NOMO-1 (cell line): Measurements from ENCODE around the gene MOB3B.

Experiments
- DNase-seq, 2 experiments: peaks; one replicate each; lab custom pipeline; 2025; ENCODE audit not compliant: unreplicated experiment in 2 of 2; lab: John Stamatoyannopoulos, UW

MOB3B gene

GRCh38 chr9:27297050-27297449 is 232.6 kb downstream of the MOB3B start, which contains the start of gene EQTN:
EQTN (minus strand) TSS chr9:27297150; CDS start chr9:27297055, 95 bp downstream.
- DNase-seq = no peak

GRCh38 chr9:27293996-27294395 is 235.6 kb downstream of the MOB3B start:
- DNase-seq = no peak

DNA sequence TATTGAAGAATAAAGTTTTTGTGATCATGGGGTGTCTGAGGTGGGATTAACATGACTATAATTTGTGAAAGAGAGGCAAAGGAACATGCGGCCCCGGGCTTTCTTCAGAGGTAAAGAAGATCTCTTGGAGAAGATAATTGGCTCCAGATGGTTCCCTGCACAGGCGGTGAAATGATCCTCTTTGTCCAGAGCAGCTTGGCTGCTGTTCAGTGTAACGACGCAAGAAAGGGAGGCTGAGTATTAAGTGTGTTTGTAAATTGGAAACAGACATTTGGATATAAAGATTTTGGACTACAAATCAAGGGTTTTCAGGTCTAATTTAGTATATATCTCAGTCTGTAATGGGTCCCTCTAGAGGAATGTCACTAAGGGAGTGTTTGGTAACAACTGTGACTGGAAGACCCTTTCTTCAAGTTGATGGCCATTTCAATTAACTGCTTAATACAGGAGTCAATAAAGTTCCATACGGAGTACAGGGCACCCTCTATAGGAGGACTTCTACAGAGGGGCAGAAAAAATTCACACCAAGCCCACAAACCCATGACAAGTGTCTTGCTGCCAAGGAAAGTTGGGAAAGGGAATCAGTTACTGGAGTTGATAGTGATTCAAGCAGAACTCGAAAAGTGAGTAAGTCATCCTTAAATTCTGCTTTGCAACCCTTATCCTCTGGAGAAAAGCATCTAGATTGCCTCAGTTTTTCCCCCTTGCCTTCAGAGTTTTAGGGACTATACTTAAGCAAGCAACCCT is 236.8 kb downstream of the MOB3B start:
- no peak for DNase-seq

DNA sequence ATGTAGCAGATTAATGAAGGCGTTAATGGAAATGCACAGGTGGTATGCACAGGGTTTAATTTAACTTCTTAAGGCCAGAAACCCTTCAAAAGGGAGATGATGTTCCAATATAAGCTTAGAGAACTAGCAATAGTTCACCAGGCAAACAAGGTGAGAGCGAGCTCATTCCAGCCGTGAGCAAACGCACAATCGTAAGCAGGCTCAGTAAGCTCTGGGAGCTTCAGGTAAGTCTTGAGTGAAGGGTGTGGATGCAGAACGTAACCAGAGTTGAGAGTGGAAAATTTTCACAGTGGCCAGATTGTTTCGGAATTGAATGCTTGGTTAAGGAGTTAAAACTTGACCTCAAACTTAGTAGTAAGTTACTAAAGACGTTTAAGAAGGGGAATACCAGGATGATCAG is 238.3 kb downstream of the MOB3B start:
- DNase-seq = no peak

DNA sequence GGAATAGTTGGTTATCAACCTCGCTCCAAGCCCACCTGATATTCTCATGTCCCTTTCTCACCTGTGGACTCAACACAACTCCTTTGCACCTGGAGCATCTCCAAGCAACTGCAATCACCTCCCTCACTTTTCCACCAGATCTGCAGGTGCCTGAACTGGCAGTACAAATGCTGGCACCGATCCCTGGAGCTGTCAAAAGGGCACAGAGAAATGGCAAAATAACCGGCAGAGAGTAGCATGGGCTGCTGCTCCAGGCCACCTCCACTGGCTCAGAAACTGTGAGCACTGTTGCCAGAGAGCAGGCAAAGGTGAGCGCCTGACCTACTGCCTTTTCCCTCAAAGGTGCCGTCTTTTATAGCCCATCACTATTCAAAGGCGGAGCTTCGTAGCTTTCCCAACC is 247.3 kb downstream of the MOB3B start:
- DNase-seq = no peak

- DNase-seq = no peak
Observed at GRCh38 chr9:27280860-27281259, 248.8 kb downstream of the MOB3B start.

DNA sequence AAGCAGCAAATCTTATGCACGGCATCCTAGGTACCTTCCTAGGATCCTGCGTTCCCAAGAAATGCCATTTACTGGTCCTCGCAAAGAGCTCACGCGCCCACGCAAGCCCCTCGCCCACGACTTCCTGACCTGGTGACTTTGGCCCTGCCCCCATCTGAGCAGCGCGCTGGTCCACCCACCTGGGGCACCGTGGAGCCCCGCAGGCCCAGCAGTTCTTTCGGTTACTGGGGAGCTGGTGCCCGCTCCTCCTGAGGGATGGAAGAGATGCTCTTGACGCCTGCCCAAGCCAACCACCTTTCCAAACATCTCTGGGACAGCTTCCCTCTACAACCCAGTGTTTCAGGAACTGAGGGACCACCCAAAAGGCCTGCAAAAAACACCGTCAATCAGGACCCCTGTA is 249.4 kb downstream of the MOB3B start:
- no peak for DNase-seq

DNA sequence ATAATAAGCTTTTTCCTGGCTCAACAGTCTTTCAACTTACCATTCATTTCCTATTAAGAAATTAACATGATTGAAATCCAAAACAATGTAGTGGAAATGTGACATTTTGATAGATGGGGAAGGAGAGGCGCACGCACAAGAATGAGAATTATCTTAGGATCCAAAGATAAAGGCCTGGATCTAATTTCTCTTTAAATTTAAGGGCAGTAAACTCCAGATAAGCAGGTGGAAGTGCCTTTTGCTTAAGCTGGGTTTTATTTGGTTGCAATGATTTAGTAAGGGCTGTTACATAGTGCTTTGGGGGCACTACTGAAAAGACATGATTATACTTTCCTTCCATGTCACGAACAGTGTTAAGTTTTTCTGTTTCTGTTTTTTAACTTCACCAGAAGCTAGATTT is 250.0 kb downstream of the MOB3B start:
- DNase-seq = no peak

- DNase-seq = no peak
Observed at GRCh38 chr9:27278374-27278773, 251.2 kb downstream of the MOB3B start.

DNA sequence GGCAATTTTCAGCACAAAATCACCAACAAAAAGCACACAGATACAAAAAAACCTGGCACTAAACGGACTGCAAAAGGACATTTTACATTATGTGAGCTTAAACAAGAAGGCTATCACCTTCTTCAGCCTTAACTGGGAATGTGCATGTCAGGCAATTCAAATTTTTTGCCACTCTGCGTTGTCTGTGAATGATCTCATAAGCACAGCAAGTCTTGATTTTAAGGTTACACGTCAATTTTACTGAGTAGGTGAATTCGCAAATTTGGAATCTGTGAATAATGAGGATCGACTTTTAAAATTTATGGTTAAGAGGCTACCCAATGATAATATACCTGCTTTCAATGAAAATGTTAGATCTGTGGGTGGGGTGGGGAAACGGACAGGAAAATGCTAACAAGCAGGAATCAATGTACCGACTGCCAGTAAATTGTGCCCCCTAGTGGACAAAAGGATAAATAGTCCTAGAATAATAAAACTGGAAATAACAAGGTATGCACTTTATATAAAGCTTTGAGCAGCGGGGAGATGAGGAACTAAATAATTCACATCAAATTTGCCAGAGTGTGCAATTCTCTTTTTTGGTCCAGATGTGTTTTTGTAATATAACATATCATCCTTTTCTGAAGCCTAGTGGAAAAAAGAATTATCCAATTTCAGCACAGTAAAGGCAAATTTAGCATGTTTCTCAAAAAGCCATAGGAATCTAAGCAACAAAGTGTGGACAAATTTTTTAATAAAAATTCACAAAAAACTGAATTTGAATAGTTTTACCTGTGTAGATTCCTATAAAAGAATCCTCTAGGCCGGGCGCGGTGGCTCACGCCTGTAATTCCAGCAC is 253.2 kb downstream of the MOB3B start:
- DNase-seq = no peak
